Neutrophil (primary cell): Measurements from ENCODE around the gene LIMS1.

Source experiments
- H3K27ac ChIP-seq: fragments of 200-600 bp; sonication (generic); 2 replicates; pipeline ENCODE4 v1.5.1; 2016; ENCODE audit warnings: mild to moderate bottlenecking, moderate library complexity
- H3K27me3 ChIP-seq: fragments of 200-600 bp; sonication (generic); 2 replicates; pipeline ENCODE4 v1.6.0; 2016; ENCODE audit warnings: mild to moderate bottlenecking
- H3K36me3 ChIP-seq: fragments of 200-600 bp; sonication (generic); 2 replicates; pipeline ENCODE4 v1.5.1; 2017
- H3K4me1 ChIP-seq, 2 experiments: fragments of 200-600 bp in 1 of 2; sonication (generic) in 1 of 2; 1 replicate in 1 of 2; 2 replicates in 1 of 2; pipeline versions ENCODE4 v1.5.1 to v1.6.1; 2013 to 2016; ENCODE audit warnings: low read depth in 1 of 2, low read length in 1 of 2, mild to moderate bottlenecking in 1 of 2, moderate library complexity in 1 of 2; ENCODE audit not compliant: control insufficient read depth in 1 of 2, insufficient read depth in 1 of 2
- H3K4me3 ChIP-seq, 2 experiments: fragments of 200-600 bp in 1 of 2; sonication (generic) in 1 of 2; 1 replicate in 1 of 2; 2 replicates in 1 of 2; pipeline ENCODE4 v1.5.1; 2013 to 2016; ENCODE audit warnings: low read depth in 1 of 2, low read length in 1 of 2, mild to moderate bottlenecking in 1 of 2, moderate library complexity in 1 of 2
- H3K9me3 ChIP-seq: fragments of 200-600 bp; sonication (generic); 2 replicates; pipeline ENCODE4 v1.5.1; 2016
- CTCF ChIP-seq: fragments of 200-600 bp; sonication (generic); IDR thresholded peaks from 2 replicates; pipeline ENCODE4 v1.5.1; 2016; ENCODE audit warnings: antibody characterized with exemption

Gene LIMS1

DNA sequence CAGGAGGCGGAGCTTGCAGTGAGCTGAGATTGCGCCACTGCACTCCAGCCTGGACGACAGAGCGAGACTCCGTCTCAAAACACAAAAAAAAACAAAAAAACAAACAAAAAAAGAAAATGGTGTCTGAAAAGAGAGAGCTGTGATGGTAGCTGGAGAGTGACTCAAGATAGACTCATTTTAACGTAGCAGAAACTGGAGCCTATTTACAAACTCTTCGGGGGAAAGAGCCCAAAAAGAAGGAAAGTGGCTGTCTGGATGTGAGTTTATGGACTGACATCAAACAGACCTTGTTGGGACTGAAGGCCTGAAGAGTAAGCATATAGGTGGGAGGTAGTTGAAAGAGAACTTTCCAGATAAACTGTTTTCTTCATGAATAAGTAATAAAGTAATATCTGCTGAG, 51.8 kb downstream of the LIMS1 start:
- Histone ChIP-seq H3K9me3 (no peaks in the 10 kb centered on the region), H3K4me3 (no peak overlapping the region), H3K36me3 (no peaks in the 10 kb centered on the region), H3K4me1 (peaks cover 70% of the 10 kb centered on the region in 2 experiments), H3K27me3 (no peaks in the 10 kb centered on the region), H3K27ac (peak overlapping the region; percentile 83)
- TF ChIP-seq CTCF, result no peak

- no peak overlapping the region for H3K4me3 ChIP-seq
- H3K27me3 ChIP-seq, result no peaks in the 10 kb centered on the region
- no peak for TF ChIP-seq CTCF
- peak overlapping the region; percentile 83 for H3K27ac ChIP-seq
- H3K4me1 ChIP-seq, result peaks cover 75% of the 10 kb centered on the region in 2 experiments
- no peaks in the 10 kb centered on the region for H3K36me3 ChIP-seq
- no peaks in the 10 kb centered on the region for H3K9me3 ChIP-seq
These were observed 52.4 kb downstream of the LIMS1 start for GRCh38 chr2:108586631-108587030.

GRCh38 chr2:108587621-108588020, 53.4 kb downstream of the LIMS1 start:
- TF ChIP-seq CTCF, result no peak
- Histone ChIP-seq H3K36me3 (no peaks in the 10 kb centered on the region), H3K27me3 (no peaks in the 10 kb centered on the region), H3K9me3 (no peaks in the 10 kb centered on the region), H3K4me3 (peak overlapping the region in 1 of 2 experiments; percentile 53), H3K4me1 (peaks cover 75 to 85% of the 10 kb centered on the region in 2 experiments), H3K27ac (peak overlapping the region; percentile 83)

GRCh38 chr2:108588070-108588668, 53.9 kb downstream of the LIMS1 start:
- H3K4me1 ChIP-seq, result peaks cover 75 to 89% of the 10 kb centered on the region in 2 experiments
- TF ChIP-seq CTCF, result no peak
- peak overlapping the region; percentile 39 to 53 for H3K4me3 ChIP-seq
- H3K27ac ChIP-seq, result peak overlapping the region; percentile 83
- no peaks in the 10 kb centered on the region for H3K36me3 ChIP-seq
- H3K9me3 ChIP-seq, result no peaks in the 10 kb centered on the region
- no peaks in the 10 kb centered on the region for H3K27me3 ChIP-seq

GRCh38 chr2:108589372-108589771, 55.1 kb downstream of the LIMS1 start:
- H3K4me3 ChIP-seq, result peak overlapping the region; percentile 39 to 53
- peaks cover 79 to 97% of the 10 kb centered on the region in 2 experiments for H3K4me1 ChIP-seq
- H3K9me3 ChIP-seq, result no peaks in the 10 kb centered on the region
- TF ChIP-seq CTCF, result no peak
- peak overlapping the region; percentile 83 for H3K27ac ChIP-seq
- no peaks in the 10 kb centered on the region for H3K27me3 ChIP-seq
- H3K36me3 ChIP-seq, result no peaks in the 10 kb centered on the region
